ENCODE measurements around the gene CDH19.

DNA sequence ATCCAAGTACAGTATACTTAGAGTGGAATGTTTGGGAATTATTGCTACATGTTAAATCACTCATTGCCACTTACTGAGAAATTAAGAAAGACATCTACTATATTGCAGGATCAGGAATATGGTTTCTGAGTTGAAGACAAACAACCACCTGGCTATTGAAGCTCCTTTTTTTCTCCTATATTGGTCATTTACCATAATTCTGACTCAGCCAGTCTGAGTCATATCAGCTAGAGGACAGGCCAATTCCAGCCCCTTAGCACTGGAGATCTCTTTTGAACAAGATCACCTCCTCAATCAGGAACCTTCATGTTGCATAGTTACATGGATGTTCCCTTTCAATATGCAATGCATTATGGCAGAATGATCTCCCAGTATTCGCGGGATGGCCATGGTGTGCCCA is 42.7 kb upstream of the CDH19 start:
- TF ChIP-seq POLR2A (IDR thresholded peaks at IDR 0.05; ENCODE audit: borderline replicate concordance, extremely low read depth, insufficient read depth, insufficient read length): no peak
- TF ChIP-seq ZFX (IDR thresholded peaks at IDR 0.05): no peak
- TF ChIP-seq SP1 (IDR thresholded peaks at IDR 0.05; ENCODE audit: low read depth): no peak
- TF ChIP-seq, protein P1, sequence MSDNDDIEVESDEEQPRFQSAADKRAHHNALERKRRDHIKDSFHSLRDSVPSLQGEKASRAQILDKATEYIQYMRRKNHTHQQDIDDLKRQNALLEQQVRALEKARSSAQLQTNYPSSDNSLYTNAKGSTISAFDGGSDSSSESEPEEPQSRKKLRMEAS (IDR thresholded peaks at IDR 0.05): no peak
- no peak for TF ChIP-seq SRF (IDR thresholded peaks at IDR 0.05; ENCODE audit: low read depth)
- TF ChIP-seq, protein P2, sequence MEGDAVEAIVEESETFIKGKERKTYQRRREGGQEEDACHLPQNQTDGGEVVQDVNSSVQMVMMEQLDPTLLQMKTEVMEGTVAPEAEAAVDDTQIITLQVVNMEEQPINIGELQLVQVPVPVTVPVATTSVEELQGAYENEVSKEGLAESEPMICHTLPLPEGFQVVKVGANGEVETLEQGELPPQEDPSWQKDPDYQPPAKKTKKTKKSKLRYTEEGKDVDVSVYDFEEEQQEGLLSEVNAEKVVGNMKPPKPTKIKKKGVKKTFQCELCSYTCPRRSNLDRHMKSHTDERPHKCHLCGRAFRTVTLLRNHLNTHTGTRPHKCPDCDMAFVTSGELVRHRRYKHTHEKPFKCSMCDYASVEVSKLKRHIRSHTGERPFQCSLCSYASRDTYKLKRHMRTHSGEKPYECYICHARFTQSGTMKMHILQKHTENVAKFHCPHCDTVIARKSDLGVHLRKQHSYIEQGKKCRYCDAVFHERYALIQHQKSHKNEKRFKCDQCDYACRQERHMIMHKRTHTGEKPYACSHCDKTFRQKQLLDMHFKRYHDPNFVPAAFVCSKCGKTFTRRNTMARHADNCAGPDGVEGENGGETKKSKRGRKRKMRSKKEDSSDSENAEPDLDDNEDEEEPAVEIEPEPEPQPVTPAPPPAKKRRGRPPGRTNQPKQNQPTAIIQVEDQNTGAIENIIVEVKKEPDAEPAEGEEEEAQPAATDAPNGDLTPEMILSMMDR (IDR thresholded peaks at IDR 0.05 in 2 of 3, conservative IDR thresholded peaks at IDR 0.05 in 1 of 3; ENCODE audit: borderline replicate concordance in 1 of 3, insufficient read depth in 1 of 3, low read depth in 2 of 3, low read length in 2 of 3): no peak
- TF ChIP-seq, protein P3, sequence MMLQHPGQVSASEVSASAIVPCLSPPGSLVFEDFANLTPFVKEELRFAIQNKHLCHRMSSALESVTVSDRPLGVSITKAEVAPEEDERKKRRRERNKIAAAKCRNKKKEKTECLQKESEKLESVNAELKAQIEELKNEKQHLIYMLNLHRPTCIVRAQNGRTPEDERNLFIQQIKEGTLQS (IDR thresholded peaks at IDR 0.05): no peak

Measured in HCT116 (cell line).